ENCODE results near the gene HSPA2.
"Not testable (repeated sequence)": the region's sequence is repeated elsewhere in the genome, so short reads cannot be mapped to it uniquely, and the experiment has no call there.

The HSPA2 gene

GRCh38 chr14:64562436-64562835 lies 21.9 kb downstream of the HSPA2 start:
- no peak for DNase-seq

- DNase-seq: no peak
These were observed 23.2 kb downstream of the HSPA2 start for GRCh38 chr14:64563696-64564095.

GRCh38 chr14:64566651-64567122 lies 26.1 kb downstream of the HSPA2 start:
- no peak for DNase-seq

- no peak for DNase-seq
These were observed 28.6 kb downstream of the HSPA2 start for GRCh38 chr14:64569138-64569631.

- DNase-seq: not testable (repeated sequence)
These were observed 29.1 kb downstream of the HSPA2 start for GRCh38 chr14:64569646-64570045.

GRCh38 chr14:64572386-64573104 lies 32.0 kb downstream of the HSPA2 start:
- DNase-seq: no peak

GRCh38 chr14:64573109-64573508 lies 32.6 kb downstream of the HSPA2 start:
- DNase-seq: no peak

GRCh38 chr14:64574371-64575107 lies 34.0 kb downstream of the HSPA2 start:
- no peak for DNase-seq

- DNase-seq: no peak
These were observed 36.7 kb downstream of the HSPA2 start for GRCh38 chr14:64577211-64577610.

- DNase-seq: no peak
These were observed 39.9 kb downstream of the HSPA2 start for GRCh38 chr14:64580467-64580866.

GRCh38 chr14:64581363-64581762 lies 40.8 kb downstream of the HSPA2 start:
- DNase-seq: no peak

- no peak for DNase-seq
These were observed 41.3 kb downstream of the HSPA2 start for GRCh38 chr14:64581817-64582216.

GRCh38 chr14:64584190-64584589 lies 43.6 kb downstream of the HSPA2 start:
- DNase-seq: no peak

- DNase-seq: no peak
These were observed 51.3 kb downstream of the HSPA2 start for GRCh38 chr14:64591809-64592208.

All from DMS79 (cell line).